Adrenal gland (tissue), 5 donors: Measurements from ENCODE around the gene MLANA.

ENCODE experiments used
- POLR2A ChIP-seq, 2 donors: fragments of 450-650 bp; IDR thresholded peaks; one replicate each; pipeline ENCODE4 v1.6.1; 2017; ENCODE audit warnings: antibody characterized with exemption in 2 of 2, mild to moderate bottlenecking in 2 of 2, moderate library complexity in 1 of 2
- TF ChIP-seq, protein P1 (sequence below), 6 experiments: fragments of 450-650 bp in 4 of 6; fragments of 200-600 bp in 2 of 6; sonication (generic) in 1 of 6; IDR thresholded peaks; 1 replicate in 5 of 6; 2 replicates in 1 of 6; pipeline versions ENCODE4 v1.5.1 to v1.8.0; 2016 to 2021; ENCODE audit warnings: antibody characterized with exemption in 6 of 6, mild to moderate bottlenecking in 2 of 6, moderate library complexity in 1 of 6
- donor health status: DM: no; HTN: no; CAD: no.

DNA sequence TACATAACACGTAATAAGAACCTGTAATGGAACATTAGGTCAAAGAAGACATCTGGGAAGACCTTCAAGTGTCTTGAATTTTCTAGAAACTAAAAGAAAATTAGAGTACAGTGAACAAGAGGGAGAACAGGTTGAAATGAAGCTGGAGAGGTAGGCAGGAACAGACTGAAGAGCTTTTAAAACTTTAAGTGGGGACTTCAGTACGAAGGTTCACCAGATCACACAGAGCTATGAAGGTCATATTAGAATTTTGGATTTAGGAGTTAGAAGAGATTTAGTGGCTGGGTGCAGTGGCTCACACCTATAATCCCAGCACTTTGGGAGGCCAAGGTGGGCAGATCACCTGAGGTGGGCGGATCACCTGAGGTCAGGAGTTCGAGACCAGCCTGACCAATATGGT lies 26.6 kb downstream of the MLANA start:
- TF ChIP-seq, protein P1, sequence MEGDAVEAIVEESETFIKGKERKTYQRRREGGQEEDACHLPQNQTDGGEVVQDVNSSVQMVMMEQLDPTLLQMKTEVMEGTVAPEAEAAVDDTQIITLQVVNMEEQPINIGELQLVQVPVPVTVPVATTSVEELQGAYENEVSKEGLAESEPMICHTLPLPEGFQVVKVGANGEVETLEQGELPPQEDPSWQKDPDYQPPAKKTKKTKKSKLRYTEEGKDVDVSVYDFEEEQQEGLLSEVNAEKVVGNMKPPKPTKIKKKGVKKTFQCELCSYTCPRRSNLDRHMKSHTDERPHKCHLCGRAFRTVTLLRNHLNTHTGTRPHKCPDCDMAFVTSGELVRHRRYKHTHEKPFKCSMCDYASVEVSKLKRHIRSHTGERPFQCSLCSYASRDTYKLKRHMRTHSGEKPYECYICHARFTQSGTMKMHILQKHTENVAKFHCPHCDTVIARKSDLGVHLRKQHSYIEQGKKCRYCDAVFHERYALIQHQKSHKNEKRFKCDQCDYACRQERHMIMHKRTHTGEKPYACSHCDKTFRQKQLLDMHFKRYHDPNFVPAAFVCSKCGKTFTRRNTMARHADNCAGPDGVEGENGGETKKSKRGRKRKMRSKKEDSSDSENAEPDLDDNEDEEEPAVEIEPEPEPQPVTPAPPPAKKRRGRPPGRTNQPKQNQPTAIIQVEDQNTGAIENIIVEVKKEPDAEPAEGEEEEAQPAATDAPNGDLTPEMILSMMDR (IDR thresholded peaks at IDR 0.05) = no peak
- no peak for TF ChIP-seq POLR2A (IDR thresholded peaks at IDR 0.05)
